Ovary (tissue), 3 donors: ENCODE data around the gene MAP1LC3B2.

Experiments
- POLR2A ChIP-seq: fragments of 450-650 bp; IDR thresholded peaks from one replicate; pipeline ENCODE4 v1.6.1; 2017; ENCODE audit warnings: antibody characterized with exemption, mild to moderate bottlenecking, moderate library complexity
- TF ChIP-seq, protein P1 (sequence below), 3 donors: fragments of 450-650 bp in 2 of 3; fragments of 200-600 bp in 1 of 3; IDR thresholded peaks; one replicate each; pipeline versions ENCODE4 v1.5.1 to v1.8.0; 2016 to 2022; ENCODE audit warnings: antibody characterized with exemption in 3 of 3, mild to moderate bottlenecking in 1 of 3
- donor health status: DM: no; HTN: no; CAD: no.

DNA sequence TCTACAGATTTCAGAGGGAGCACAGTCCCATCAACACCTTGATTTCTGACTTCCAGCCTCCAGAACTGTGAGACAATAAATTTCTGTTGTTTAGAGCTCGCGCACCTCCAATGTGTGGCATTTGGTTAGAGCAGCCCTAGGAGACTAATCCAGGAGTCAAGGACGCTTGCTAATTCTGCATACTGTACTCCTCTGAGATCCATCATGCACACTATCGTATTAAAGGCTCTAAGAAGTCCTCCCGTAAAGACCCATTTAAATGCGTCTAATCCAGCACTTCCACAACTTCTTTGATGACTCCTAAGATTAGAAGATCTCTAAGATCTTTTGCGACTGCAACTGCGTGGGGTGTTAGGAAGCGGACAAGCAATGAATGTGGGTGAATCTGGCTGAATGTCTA, 30.4 kb downstream of the MAP1LC3B2 start:
- TF ChIP-seq, protein P1, sequence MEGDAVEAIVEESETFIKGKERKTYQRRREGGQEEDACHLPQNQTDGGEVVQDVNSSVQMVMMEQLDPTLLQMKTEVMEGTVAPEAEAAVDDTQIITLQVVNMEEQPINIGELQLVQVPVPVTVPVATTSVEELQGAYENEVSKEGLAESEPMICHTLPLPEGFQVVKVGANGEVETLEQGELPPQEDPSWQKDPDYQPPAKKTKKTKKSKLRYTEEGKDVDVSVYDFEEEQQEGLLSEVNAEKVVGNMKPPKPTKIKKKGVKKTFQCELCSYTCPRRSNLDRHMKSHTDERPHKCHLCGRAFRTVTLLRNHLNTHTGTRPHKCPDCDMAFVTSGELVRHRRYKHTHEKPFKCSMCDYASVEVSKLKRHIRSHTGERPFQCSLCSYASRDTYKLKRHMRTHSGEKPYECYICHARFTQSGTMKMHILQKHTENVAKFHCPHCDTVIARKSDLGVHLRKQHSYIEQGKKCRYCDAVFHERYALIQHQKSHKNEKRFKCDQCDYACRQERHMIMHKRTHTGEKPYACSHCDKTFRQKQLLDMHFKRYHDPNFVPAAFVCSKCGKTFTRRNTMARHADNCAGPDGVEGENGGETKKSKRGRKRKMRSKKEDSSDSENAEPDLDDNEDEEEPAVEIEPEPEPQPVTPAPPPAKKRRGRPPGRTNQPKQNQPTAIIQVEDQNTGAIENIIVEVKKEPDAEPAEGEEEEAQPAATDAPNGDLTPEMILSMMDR (IDR thresholded peaks at IDR 0.05) = no peak
- TF ChIP-seq POLR2A = no peak
